MM.1S (cell line): ENCODE results near the gene C16orf89.
"Not testable (repeated sequence)": the region's sequence is repeated elsewhere in the genome, so short reads cannot be mapped to it uniquely, and the experiment has no call there.

ENCODE experiments used
- EZH2 ChIP-seq: fragments of 300-600 bp; sonication (generic); optimal IDR thresholded peaks from 2 replicates; pipeline ENCODE3; 2017; ENCODE audit warnings: low read depth, mild to moderate bottlenecking, antibody characterized with exemption, low read length, mixed read lengths
- EZH2phosphoT487 ChIP-seq: fragments of 300-600 bp; sonication (generic); IDR thresholded peaks from 2 replicates; pipeline ENCODE4 v1.6.1; 2018; ENCODE audit warnings: antibody characterized with exemption, low read length
- TF ChIP-seq, protein P1 (sequence below): fragments of 300-600 bp; sonication (generic); IDR thresholded peaks from 2 replicates; pipeline ENCODE4 v1.5.1; 2016; ENCODE audit warnings: antibody characterized with exemption, low read length, mixed read lengths

DNA sequence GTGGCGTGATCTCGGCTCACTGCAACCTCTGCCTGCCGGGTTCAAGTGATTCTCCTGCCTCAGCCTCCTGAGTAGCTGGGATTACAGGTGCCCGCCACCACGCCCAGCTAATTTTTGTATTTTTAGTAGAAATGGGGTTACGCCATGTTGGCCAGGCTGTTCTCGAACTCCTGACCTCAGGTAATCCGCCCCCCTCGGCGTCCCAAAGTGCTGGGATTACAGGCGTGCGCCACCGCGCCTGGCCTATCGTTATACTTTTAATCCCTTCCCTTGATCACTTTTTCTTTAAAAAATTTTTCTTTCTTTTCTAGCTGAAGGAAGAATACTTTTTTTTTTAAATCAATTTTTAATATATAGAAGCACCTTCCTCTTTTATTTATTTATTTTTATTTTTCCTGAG, 8.0 kb upstream of the C16orf89 start:
- TF ChIP-seq, protein P1, sequence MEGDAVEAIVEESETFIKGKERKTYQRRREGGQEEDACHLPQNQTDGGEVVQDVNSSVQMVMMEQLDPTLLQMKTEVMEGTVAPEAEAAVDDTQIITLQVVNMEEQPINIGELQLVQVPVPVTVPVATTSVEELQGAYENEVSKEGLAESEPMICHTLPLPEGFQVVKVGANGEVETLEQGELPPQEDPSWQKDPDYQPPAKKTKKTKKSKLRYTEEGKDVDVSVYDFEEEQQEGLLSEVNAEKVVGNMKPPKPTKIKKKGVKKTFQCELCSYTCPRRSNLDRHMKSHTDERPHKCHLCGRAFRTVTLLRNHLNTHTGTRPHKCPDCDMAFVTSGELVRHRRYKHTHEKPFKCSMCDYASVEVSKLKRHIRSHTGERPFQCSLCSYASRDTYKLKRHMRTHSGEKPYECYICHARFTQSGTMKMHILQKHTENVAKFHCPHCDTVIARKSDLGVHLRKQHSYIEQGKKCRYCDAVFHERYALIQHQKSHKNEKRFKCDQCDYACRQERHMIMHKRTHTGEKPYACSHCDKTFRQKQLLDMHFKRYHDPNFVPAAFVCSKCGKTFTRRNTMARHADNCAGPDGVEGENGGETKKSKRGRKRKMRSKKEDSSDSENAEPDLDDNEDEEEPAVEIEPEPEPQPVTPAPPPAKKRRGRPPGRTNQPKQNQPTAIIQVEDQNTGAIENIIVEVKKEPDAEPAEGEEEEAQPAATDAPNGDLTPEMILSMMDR = not testable (repeated sequence)
- not testable (repeated sequence) for TF ChIP-seq EZH2, EZH2phosphoT487
